Transverse colon (tissue), 4 donors: Measurements from ENCODE around the gene DDX46. TPM values are rescaled to one million over a fixed set of nuclear protein-coding genes. Genes with fewer than 3 reads are reported as not detected.

Source experiments
- DNase-seq: peaks from one replicate; pipeline ENCODE4 v3.0.0-alpha.2; 2019
- H3K27ac ChIP-seq, 4 donors: fragments of 200-600 bp; sonication (generic); 2 replicates each; pipeline ENCODE4 v1.5.1; 2016 to 2018; ENCODE audit warnings: inconsistent platforms in 4 of 4
- H3K27me3 ChIP-seq: fragments of 200-600 bp; sonication (generic); 2 replicates; pipeline ENCODE4 v1.5.1; 2017; ENCODE audit warnings: inconsistent platforms
- H3K36me3 ChIP-seq, 4 donors: fragments of 200-600 bp; sonication (generic); 2 replicates each; pipeline ENCODE4 v1.5.1; 2017 to 2019; ENCODE audit warnings: inconsistent platforms in 4 of 4
- H3K4me1 ChIP-seq, 4 donors: fragments of 200-600 bp; sonication (generic); 2 replicates each; pipeline ENCODE4 v1.5.1; 2017 to 2020; ENCODE audit warnings: inconsistent platforms in 4 of 4
- H3K4me3 ChIP-seq, 4 donors: fragments of 200-600 bp; sonication (generic); 1 replicate in 1 of 4; 2 replicates in 3 of 4; pipeline versions ENCODE4 v1.5.1 to v1.6.1; 2017 to 2019; ENCODE audit warnings: inconsistent platforms in 4 of 4
- H3K9me3 ChIP-seq, 2 donors: fragments of 200-600 bp; sonication (generic); 2 replicates each; pipeline ENCODE4 v1.5.1; 2017 to 2019; ENCODE audit warnings: inconsistent platforms in 2 of 2
- EP300 ChIP-seq: sonication (generic); formaldehyde crosslinking; IDR thresholded peaks from one replicate; pipeline ENCODE4 v1.6.1; 2017; ENCODE audit warnings: antibody characterized with exemption, low read depth
- POLR2A ChIP-seq: fragments of 450-650 bp; IDR thresholded peaks from one replicate; pipeline ENCODE4 v1.6.1; 2016; ENCODE audit warnings: antibody characterized with exemption, mild to moderate bottlenecking, moderate library complexity
- POLR2AphosphoS5 ChIP-seq, 3 donors: sonication (generic); formaldehyde crosslinking; IDR thresholded peaks; one replicate each; pipeline ENCODE4 v1.6.1; 2016; ENCODE audit warnings: antibody characterized with exemption in 3 of 3
- WGBS, 2 donors: methylation state at CpG; one replicate each; pipeline ENCODE4 v1.1.5; 2018; ENCODE audit warnings: low coverage in 1 of 2; 5-methylcytosine and 5-hydroxymethylcytosine counted together
- in situ Hi-C, 4 donors: fragments of 200-750 bp; cut with MboI; loops; one replicate each; pipeline versions ENCODE4 v1.15.0 to v1.15.1; 2017; ENCODE audit warnings: low sequenced_read_pairs in 3 of 4, low pct_ligation_motif_present in 1 of 4, low pct_unique_long_range_greater_than_20kb in 1 of 4
- intact Hi-C: fragments of 100-400 bp; cut with DNase I; formaldehyde crosslinking; loops from one replicate; pipeline ENCODE4 v1.15.1; 2023; ENCODE audit warnings: low total_unique reads
- total RNA-seq, 4 donors: library from RNA; depleted of rRNA; stranded (reverse); fragments of >200 nt; gene quantifications; one replicate each; pipeline ENCODE4 v1.1.0, GENCODE V29; 2016
- TF ChIP-seq, protein P1 (sequence below), 5 experiments: fragments of 200-600 bp in 3 of 5; fragments of 450-650 bp in 2 of 5; sonication (generic) in 3 of 5; IDR thresholded peaks; 1 replicate in 2 of 5; 2 replicates in 3 of 5; pipeline ENCODE4 v1.5.1; 2016 to 2017; ENCODE audit warnings: antibody characterized with exemption in 5 of 5, inconsistent platforms in 3 of 5, mild to moderate bottlenecking in 2 of 5, moderate library complexity in 1 of 5

Gene DDX46
- total RNA-seq, 4 donors from 2014 or later: 28.5 to 73.3 (median 46.1) TPM

DNA sequence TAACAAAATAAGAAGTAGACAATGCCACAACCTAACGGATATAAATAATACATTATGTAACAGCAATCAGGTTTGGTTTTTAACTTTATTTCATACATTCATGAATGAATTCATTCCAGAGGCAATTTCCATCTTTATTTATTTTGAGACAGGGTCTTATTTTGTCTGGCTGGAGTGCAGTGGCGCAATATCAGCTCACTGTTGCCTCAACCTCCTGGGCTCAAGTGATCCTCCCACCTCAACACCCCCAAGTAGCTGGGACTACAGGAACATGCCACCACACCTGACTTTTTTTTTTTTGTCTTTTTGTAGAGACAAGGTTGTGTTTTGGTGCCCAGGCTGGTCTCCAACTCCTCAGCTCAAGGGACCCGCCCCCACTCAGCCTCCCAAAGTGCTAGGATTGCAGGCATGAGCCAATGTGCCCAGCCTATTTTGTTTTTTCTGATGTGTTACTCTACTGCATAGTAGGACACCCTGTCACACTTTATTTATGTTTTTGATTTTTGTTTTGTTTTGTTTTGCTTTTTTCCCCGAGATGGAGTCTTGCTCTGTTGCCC lies 60.9 kb downstream of the DDX46 start:
- no peak for DNase-seq
- Histone ChIP-seq H3K4me1 (no peaks in the 10 kb centered on the region), H3K27me3 (no peaks in the 10 kb centered on the region), H3K9me3 (no peaks in the 10 kb centered on the region), H3K4me3 (no peak overlapping the region), H3K27ac (no peak overlapping the region), H3K36me3 (peaks cover 0 to 61% (median 31%) of the 10 kb centered on the region in 4 donors)
- WGBS, 2 donors: 89 to 96% methylated on average over 3 to 4 of the region's 4 CpGs
- TF ChIP-seq POLR2AphosphoS5 (IDR thresholded peaks at IDR 0.05): no peak
- TF ChIP-seq EP300: no peak
- no peak for TF ChIP-seq POLR2A
- TF ChIP-seq, protein P1, sequence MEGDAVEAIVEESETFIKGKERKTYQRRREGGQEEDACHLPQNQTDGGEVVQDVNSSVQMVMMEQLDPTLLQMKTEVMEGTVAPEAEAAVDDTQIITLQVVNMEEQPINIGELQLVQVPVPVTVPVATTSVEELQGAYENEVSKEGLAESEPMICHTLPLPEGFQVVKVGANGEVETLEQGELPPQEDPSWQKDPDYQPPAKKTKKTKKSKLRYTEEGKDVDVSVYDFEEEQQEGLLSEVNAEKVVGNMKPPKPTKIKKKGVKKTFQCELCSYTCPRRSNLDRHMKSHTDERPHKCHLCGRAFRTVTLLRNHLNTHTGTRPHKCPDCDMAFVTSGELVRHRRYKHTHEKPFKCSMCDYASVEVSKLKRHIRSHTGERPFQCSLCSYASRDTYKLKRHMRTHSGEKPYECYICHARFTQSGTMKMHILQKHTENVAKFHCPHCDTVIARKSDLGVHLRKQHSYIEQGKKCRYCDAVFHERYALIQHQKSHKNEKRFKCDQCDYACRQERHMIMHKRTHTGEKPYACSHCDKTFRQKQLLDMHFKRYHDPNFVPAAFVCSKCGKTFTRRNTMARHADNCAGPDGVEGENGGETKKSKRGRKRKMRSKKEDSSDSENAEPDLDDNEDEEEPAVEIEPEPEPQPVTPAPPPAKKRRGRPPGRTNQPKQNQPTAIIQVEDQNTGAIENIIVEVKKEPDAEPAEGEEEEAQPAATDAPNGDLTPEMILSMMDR (IDR thresholded peaks at IDR 0.05): no peak
- intact Hi-C loops: no loop called here
- in situ Hi-C loops: no loop called here

DNA sequence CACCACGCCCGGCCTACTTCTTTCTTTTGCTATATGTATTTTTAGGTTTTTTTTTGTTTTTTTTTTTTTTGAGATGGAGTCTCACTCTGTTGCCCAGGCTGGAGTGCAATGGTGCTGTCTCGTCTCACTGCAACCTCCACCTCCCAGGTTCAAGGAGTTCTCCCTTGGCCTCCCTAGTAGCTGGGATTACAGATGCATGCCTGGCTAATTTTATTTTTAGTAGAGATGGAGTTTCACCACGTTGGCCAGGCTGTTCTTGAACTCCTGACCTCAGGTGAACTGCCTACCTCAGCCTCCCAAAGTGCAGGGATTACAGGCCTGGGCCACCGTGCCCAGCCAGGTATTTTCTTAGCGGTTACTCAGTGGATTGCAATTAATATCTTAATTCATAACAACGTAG lies 63.3 kb downstream of the DDX46 start:
- no peak for DNase-seq
- intact Hi-C loops: no loop called here
- WGBS, 2 donors: 87 to 97% methylated on average over 3 to 7 of the region's 7 CpGs
- H3K36me3 ChIP-seq: peaks cover 0 to 52% (median 25%) of the 10 kb centered on the region in 4 donors
- in situ Hi-C loops: no loop called here
- no peaks in the 10 kb centered on the region for H3K4me1 ChIP-seq
- no peak overlapping the region for H3K4me3 ChIP-seq
- H3K27ac ChIP-seq: no peak overlapping the region
- H3K27me3 ChIP-seq: no peaks in the 10 kb centered on the region
- H3K9me3 ChIP-seq: no peaks in the 10 kb centered on the region
- TF ChIP-seq POLR2A (no peak), POLR2AphosphoS5 (IDR thresholded peaks at IDR 0.05) (no peak), EP300 (no peak)
- TF ChIP-seq, protein P1 (IDR thresholded peaks at IDR 0.05): no peak

DNA sequence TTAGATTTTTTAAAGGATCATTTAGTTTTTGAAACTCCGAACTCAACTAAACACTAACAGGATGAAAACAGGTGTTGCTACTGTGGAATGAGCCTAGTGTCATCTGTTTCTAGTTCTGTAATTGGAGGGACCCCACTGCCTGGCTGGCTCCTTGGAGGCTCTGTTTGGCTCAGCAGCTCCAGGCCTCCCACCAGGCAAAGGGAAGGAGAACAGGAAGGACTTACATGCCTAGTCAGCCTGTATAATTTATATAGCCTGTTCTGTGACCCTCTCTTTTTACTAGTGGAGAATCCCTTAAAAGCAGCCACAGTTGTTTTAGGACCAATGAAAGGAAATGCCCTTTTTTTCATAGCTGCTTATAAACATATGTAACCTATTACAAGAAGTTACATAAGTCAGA lies 66.1 kb downstream of the DDX46 start:
- Histone ChIP-seq H3K4me3 (no peak overlapping the region), H3K4me1 (no peaks in the 10 kb centered on the region), H3K36me3 (peaks cover 0 to 54% (median 21%) of the 10 kb centered on the region in 4 donors), H3K9me3 (no peaks in the 10 kb centered on the region), H3K27ac (no peak overlapping the region), H3K27me3 (no peaks in the 10 kb centered on the region)
- in situ Hi-C loops: no loop called here
- TF ChIP-seq POLR2AphosphoS5 (IDR thresholded peaks at IDR 0.05) (no peak), EP300 (no peak), POLR2A (no peak)
- TF ChIP-seq, protein P1 (IDR thresholded peaks at IDR 0.05): no peak
- WGBS, 2 donors: 97 to 100% methylated on average over 1 of the region's 1 CpG
- intact Hi-C loops: no loop called here
- DNase-seq: no peak

DNA sequence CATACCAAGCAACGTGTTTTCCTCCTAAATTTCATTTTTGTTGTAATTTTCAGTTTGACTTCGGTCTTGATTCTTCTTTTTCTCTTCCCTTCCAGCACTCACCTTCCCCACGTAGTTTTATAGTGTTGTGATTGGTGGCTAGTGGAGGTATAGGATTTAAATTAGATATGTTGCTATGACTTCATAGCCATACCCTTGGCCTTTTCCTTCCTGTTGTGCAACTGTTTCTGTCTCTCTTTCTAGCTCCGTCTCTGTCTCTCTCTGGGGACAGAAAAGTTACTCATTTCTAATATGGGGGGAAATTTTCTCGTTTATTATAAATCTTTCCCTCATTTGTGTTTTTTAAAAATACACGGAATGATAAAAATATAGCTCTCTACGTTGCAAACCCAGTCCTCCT lies 66.6 kb downstream of the DDX46 start:
- Histone ChIP-seq H3K4me3 (no peak overlapping the region), H3K9me3 (no peaks in the 10 kb centered on the region), H3K36me3 (peaks cover 0 to 51% (median 18%) of the 10 kb centered on the region in 4 donors), H3K4me1 (no peaks in the 10 kb centered on the region), H3K27ac (no peak overlapping the region), H3K27me3 (no peaks in the 10 kb centered on the region)
- WGBS, 2 donors: 77 to 90% methylated on average over 7 of the region's 7 CpGs
- TF ChIP-seq POLR2AphosphoS5 (IDR thresholded peaks at IDR 0.05) (no peak), EP300 (no peak), POLR2A (no peak)
- TF ChIP-seq, protein P1 (IDR thresholded peaks at IDR 0.05): no peak
- in situ Hi-C loops: no loop called here
- no peak for DNase-seq
- intact Hi-C loops: no loop called here
